ENCODE results near the gene PRR20G.
"Not testable (repeated sequence)": the region's sequence is repeated elsewhere in the genome, so short reads cannot be mapped to it uniquely, and the experiment has no call there.

Gene PRR20G

DNA sequence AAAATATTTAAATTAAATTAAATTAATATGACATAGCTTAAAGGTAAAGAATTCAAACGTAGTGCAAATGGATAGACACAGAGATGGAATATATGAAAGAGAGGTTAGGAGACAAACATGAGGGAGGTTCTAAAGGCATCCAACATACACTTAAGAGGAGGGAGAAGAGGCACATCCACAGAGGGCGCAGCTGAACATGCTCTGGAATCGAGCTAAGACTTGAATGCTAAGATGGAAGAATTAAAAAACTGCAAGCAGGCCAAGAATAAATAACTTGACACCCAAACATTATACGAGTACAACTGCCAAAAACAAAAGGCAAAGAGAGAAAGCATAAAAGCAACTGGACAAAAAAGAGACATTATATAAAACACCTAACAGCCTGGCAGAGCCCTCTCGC, 9.1 kb upstream of the PRR20G start:
- DNase-seq = no peak

DNA sequence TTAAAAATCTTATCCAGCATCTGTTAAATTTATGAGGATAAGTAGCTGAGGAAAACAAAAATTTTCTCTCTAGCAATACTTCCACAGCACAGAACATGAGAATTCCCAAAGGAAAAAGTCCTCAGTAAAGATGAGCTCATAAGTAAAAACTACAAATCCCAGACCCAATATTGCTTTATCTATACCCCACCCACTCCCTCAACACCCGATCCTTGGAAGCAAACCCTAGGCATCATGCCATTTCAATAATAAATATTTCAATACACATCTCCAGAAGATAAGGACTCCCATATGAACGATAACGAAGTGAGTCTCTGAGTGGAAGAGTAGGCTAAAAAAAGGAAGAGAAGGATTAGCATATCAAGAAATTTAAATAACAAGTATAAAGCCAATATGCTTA, 8.3 kb upstream of the PRR20G start:
- no peak for DNase-seq

DNA sequence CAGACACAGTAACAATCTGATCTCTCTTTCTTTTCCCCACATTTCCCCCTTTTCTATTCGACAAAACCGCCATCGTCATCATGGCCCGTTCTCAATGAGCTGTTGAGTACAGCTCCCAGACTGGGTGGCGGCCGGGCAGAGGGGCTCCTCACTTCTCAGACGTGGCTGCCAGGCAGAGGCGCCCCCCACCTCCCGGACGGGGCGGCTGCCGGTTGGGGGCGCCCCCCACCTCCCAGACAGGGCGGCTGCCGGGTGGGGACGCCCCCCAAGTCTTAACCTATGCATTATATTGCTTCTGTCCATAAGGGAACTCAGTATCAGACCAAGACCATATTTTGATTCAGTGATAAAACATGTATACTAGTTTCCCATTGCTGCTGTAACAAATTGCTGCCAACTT, 5.8 kb upstream of the PRR20G start:
- DNase-seq = not testable (repeated sequence)

DNA sequence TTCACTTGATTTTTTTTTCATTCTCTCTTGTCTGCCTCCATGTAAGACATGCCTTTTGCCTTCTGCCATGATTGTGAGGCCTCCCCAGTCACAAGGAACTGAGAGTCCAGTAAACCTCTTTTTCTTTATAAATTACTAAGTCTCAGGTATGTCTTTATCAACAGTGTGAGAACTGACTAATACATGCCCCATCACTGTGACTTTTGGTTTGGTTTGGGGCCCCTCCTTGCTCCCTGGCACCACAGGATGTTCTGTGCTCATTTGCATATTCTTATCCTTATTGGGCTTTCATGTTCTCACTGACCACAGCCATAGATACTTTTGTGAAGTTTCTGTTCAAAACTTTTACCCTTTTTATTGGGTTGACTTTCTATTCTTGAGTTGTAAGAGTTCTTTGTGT, 3.8 kb upstream of the PRR20G start:
- DNase-seq = no peak

DNA sequence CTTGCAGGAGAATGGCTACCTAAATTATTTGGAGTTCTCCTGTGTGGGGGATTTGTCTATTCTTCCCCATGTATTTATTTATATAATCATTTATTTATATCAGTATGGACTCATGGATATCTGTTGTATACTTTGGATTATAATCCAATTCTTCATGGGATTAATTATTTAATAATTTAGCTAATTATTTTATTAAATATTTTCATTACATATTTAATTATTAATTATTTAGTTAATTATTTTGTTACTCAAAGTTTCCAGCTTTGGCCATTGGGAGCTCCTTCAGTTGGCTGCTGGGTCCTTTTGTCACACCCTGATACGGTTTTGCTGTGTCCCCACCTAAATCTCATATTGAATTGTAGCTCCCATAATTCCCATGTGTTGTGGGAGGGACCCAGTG, 3.3 kb upstream of the PRR20G start:
- DNase-seq = no peak

DNA sequence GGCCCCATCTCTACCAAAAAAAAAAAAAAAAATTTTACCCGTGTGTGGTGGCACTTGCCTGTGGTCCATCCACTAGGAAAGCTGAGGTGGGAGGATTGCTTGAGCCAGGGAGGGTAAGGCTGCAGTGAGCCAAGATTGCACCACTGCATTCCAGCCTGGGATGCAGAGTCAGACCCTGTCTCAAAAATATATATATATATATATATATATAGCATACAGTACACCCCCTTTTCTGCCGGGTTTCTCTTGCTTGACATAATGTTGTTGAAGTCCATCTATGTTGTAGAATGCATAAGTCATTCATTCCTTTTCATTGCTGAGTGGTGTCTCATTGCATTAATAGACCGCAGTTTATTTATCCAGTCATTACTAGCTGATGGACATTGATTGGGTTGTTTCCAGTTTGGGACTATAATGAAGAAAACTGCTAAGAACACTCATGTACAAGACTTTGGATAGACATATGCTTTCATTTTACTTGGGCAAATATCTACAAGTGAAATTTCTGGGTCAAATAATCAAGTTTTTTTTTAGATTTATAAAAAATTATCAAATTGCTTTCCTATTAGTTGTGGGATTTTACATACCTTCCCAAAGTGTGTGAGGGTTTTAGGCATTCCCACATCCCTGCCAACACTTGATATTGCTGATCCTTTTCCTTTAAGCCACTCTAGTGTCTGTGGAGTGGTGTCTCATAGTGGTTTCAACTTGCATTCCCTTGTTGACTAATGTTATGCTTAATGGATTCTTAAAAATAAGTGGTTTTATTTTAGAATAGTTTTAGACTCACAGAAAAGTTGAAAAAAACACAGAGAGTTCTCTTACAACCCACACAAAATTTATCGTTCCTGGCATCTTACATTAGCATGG, 2.1 kb upstream of the PRR20G start:
- DNase-seq = no peak

DNA sequence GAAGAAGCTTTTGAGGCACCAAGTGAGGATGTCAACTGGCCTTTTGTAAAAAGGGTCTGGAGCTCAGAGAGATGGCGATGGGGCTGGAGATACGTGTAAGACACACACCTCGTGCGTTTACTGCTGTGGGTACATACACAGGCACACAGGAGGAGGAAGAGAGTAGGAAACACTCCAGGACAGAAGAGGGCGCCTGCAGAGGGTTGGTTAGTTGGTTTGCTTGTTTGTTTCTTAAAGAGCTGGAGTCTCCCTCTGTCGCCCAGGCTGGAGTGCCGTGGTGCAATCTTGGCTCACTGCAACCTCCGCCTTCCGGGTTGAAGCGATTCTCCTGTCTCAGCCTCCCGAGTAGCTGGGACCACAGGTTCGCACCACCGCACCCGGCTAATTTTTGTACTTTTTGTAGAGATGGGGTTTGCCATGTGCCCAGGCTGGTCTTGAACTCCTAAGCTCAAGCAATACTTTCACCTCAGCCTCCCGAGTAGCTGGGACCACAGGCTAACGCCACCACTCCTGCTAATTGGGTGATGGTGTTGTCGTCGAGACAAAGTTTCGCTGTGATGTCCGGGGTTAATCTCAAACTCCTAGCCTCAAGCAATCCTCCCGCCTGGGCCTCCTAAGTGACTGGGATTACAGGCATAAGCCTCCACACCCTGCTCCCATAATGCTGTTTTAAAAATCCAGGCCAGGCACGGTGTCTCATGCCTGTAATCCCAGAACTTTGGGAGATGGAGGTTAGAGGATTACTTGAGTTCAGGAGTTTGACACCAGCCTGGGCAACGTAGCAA, 1.3 kb upstream of the PRR20G start:
- DNase-seq = no peak

DNA sequence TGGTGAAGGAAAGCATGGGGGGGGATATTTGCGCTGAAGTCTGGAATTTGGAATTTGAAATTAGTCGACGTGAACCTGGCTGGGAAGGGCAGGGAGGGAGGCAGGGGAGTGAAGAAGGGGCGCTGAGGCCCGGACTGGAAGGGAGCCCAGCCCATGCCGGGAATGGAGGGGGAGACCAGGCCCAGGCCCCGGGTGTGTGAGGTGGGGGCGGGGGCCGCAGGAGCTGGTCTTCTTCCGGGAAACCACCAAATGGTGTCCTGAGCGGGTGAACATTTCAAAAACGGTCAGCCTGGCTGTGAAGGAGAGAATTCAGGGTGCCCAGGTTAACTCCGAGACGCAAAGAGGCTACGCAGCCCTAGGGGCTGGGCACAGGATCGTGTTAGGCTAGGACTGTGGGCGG, 497 bp upstream of the PRR20G start:
- no peak for DNase-seq

DNA sequence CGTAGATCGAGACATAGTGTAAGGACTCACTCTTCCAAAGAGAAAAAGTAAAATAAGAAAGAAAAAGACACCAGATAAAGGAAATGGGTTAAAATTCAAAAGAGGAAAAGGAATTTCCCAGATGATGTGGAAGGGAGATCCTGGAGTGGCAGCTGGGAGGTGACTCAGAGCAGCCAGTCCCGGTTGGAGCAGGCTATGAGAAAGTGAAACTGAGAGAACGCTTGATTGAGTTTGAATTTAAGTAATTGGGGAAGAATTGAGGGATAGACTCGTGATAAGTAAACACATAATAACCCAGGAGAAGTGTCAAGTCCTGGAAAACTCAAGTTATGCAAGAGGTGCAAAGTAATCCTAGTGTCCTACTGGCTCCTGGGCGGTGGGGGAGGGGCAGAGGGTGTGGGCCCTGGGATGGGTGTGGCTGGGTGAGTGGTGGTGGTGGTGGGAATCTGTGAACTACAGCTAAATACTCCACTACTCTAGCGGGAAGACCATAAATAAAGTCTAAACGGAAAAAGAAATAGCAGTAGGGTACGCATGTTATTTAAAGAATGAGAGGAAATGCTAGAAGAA, 1.2 kb downstream of the PRR20G start:
- DNase-seq = no peak

DNA sequence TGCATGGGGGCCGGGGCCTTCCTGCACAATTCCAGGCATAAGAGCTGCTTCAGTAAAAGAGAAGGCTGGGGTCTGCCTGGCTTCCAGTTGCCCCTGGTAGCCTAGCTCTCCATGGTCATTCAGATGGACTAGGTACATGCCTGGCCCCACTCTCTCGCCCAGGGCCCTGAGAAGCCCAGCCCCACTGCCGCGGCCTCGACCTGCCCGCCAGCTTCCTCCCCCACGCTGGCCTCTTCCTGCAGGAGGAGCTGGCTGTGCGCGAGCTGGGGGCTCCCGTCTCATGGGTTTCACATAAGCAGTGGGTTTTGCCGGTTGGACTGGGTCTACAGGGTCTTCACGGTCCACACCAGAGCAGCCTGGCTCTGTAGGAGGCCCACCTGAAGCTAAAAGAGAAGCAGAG, 3.6 kb downstream of the PRR20G start:
- DNase-seq = no peak

DNA sequence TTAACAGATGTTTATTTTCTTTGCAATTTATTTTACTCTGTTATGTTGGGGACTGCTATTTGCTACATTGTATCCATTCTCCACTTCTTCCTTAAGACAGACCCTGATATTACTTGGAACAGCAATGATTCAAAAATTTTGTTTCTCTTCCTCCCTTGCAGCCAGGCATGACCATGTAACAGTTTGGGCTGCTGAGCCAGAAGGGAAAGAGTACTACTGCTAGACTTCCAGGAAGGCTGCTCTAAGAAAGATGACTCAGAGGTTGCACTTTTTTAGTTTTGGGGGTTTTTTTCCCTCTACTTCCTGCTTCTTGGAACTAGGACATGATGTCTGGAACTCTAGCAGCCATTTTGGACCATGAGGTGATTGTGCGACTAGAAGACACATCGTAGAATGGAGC, 10.3 kb downstream of the PRR20G start:
- DNase-seq = no peak

DNA sequence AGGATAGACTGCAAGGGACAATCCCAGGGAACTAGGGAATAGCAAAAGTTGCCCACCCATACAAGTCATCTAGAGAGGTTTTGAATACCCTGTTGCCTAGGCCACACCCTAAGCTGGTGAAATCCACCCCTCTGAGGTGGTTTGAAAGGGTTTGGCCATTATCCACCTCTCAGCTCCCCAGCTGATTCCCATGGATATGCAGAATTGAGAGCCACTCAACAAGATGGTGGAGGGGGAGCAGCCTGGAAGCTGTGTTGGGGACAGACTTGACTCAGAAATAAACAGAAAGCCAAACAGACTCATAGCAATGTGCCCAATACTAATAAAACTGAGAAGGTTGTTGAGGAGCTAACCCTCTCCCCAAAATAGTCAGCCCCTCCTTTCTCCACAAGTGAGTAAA, 10.9 kb downstream of the PRR20G start:
- DNase-seq = no peak

DNA sequence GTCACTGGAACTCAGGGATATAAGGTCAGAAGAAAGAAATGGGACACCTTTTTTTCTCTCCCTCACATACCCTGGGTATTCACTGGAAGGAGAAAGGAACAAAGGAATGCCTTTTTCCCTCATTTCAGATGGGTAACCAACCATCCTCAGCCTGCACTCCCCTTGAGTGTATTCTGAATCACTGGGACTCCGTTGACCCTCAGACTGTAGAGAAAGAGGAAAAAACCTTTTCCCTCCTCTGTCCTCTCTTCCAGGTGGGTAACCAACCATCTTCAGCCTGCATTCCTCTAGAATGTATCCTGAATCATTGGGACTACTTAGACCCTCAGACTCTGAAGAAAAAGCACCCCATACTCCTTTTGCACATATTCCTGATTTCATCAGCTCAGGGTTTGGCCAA, 11.4 kb downstream of the PRR20G start:
- no peak for DNase-seq

DNA sequence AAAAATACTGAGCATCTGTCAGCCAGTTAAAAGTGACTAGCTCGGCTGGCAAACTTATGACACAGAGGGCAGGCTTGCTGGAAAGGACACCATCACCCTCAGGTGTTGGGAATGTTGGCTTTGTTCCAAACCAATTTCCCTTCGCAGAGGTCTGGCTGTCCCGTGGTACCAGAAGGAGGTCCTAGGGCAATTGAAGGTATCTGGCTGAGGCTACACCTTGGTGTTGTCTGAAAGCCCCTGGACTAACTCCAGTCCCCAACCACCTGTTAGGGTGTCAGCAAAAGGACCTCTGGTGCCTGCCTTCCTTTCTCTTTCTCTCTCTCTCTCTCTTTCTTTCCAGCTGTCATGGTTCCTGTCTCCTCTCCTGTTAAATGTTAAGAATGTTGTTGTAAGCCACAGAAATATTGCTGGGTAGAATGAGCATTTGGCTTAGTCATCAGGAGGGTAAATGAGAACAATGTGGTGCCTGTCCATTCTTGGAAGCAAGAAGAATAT, 12.5 kb downstream of the PRR20G start:
- no peak for DNase-seq

DNA sequence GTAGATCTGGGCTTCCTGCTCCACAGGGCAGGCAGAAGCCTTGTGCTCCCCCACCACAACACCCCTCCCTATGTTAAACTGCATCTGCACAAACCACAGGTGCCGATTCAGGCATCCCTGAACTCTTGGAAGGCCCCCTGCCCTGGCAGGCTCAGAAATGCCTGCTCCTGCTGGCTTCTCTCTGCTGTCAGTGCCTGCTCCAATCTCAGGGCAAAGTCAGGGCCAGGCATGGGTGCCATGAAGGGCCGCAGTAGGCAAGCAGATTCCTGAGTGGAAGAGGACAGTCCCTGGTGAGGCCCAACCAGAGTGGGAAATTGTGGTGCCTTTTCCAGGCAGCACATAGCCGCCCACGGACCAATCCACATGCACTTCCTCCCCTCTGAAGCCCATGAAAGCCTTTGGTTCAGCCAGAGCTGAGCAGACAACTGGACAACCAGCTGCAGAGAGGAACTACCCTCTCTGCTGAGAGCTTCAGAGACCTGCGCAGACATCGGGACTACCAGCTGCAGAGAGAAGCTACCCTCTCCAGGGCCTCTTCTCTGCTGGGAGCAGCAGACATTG, 13.6 kb downstream of the PRR20G start:
- no peak for DNase-seq

DNA sequence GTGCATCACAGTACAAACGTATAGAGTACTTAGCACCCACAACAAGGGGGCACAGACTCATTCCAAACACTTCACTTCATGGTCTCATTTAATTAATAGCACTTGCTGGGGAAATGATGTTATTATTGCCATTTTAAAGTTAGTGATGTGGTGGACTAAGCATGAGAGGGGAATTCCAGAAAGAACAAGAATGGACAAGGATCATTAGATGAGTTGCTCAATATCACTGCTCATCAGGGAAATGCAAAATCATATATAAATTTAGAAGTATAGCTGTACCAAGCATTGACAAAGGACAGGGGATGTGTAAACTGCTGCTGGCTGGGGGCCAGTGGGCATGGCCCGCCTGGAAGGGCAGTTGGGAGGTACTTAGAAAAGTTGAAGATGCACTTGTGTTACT, 14.6 kb downstream of the PRR20G start:
- DNase-seq = no peak

DNA sequence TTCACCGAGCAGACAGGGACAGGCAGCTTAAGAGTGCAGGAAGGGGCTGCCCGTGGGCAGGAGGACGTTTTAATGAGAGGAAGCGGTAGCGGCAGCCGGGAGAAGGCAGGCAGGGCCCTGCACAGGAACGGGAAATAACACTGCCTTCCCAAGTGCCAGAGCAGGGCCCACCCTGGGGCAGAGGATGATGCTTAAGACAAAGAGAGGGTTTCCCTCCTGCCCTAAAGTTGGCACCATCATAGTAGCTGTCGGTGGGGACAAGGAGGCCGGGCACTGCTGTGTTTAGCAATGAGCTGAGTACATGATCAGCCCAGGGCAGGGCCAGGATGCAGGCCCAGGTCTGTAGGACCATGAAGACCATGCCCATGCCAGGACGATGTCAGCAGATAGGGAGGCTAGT, 21.7 kb downstream of the PRR20G start:
- no peak for DNase-seq

DNA sequence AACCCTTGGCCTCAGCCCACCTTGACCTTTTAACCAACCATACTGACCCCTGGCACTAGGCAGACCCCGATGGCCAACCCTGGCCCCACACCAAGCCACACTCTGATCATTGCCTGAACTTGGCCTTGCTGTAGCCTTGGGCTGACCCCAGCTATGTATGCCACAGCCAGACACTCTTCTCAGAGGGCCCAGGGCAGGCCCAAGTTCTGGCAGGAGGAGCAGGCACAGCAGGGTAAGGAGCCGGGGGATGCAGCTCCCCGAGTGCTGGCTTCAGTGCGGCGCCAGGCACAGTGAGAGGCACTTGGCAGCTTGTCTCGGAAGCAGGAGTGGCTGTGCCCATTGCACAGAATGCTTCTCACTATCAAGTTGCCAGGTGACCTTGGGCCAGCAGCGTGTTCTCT, 22.3 kb downstream of the PRR20G start:
- DNase-seq = no peak

DNA sequence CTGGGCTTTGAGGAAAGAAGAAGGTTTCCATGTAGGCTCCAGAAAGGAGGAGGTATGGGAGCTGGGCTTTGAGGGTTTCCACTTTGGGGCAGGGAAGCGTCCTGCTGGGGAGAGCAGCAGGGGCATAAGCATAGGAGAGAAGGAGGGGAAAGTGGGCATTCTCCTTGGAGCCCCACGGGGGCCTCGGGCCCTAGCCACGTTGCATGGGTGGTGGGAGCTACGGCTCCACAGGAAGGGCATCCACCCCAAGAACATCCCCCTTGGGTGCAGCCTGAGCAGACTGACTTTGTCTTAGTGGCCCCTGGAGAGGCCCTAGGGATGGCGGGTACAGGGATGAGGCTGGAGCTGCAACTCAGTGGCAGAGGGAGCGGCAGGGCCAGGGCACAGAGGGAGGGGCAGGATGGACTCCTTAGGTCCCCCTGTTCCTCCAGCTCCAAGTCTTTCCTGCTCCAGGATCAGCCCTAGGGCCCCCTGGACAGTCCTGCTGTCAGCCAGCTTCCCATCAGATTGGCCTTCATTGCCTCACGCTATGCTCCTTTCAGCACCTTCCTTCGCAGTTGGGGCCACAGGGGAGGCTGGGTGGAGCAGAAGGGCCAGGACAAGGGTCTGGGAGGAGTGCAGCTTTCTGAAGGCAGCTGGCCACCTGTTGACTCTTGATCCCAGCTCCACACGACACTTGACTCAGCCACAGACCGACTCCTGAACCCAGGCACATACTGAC, 22.9 kb downstream of the PRR20G start:
- no peak for DNase-seq

DNA sequence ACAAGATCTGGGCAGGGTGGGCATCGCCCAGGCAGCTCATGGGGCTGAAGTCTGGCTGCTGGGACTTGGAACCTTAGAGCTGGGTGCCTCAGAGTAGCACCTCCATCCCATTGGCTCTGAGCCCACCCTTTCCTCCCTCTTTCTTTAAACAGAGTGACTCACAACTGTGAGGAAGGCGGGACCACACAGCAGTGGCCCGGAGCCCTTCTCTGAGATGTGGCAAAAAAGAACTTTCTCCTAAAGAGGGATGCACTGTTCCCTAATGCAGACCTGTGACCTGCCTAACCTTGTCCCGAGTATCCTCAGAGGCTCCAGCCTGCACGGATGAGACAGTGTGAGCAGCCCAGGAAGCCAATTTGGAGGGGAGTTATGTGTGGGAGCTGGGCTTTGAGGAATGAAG, 23.6 kb downstream of the PRR20G start:
- no peak for DNase-seq

DNA sequence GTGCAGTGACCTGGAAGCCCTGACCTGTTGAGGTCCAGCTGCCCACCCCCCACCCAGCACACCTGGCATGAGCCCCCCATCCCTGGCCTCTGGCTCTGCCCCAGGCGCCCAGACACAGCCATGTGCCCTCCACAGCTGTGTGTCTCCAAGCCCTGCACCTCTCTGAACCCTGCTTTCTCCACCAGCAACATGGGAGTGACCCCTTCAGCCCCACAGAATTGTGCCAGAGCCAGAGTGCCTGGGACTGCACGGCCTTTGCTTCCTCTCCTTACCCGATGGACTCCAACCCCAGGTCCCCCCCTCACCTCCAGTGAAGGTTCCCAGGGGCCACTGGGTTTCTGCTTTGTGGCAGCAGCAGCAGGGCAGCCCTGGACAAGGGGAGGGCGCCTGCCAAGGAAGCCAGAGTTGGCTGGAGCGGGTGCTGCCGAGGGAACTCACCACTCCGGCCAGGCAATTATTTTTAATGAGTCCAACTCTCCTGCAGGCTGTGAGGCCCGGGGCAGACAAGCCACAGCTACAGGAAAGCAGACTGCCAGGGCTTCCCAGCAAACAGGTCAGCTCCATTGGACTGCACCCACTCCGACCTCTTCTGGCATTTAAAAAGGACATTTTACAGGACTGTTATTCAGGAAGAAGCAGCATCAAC, 24.1 kb downstream of the PRR20G start:
- DNase-seq = no peak

DNA sequence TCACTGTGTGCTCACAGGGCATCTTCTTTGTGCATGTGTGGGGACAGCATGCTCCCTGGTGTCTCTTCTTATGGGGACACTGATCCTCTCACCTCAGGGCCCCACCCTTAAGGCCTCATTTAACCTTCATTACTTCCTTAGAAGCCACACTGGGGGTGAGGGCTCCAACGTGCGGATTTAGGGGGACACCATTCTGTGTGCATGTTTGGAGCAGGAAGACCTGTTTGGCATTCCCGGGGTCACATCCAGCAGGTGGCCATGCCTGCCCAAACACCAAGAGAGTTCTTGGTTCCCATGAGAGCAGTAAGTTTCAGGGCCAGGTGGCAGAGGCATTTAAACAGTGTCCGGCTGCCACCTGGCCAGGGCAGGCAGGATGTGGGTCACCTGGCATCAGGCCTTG, 24.8 kb downstream of the PRR20G start:
- DNase-seq = no peak

All from NCI-H2029 treated with DMSO at 0.1 percent for 48 hours (cell line).